HEK293T (cell line): ENCODE data around the gene FAM193A.

Source experiments
- BHLHE40 ChIP-seq: fragments of 450-650 bp; IDR thresholded peaks from 2 replicates; pipeline ENCODE4 v1.6.1; 2016; ENCODE audit warnings: mild to moderate bottlenecking, moderate library complexity, borderline replicate concordance
- FOXK2 ChIP-seq: fragments of 450-650 bp; IDR thresholded peaks from 2 replicates; pipeline ENCODE4 v1.6.1; 2016; ENCODE audit warnings: mild to moderate bottlenecking
- FOXM1 ChIP-seq: fragments of 450-650 bp; IDR thresholded peaks from 2 replicates; pipeline ENCODE4 v1.6.1; 2017; ENCODE audit warnings: mild to moderate bottlenecking, borderline replicate concordance
- LEF1 ChIP-seq: fragments of 450-650 bp; IDR thresholded peaks from 2 replicates; pipeline ENCODE4 v1.6.1; 2017; ENCODE audit warnings: mild to moderate bottlenecking, borderline replicate concordance
- SP1 ChIP-seq: fragments of 450-650 bp; IDR thresholded peaks from 2 replicates; pipeline ENCODE4 v1.6.1; 2017
- SUZ12 ChIP-seq: fragments of 450-650 bp; IDR thresholded peaks from 2 replicates; pipeline ENCODE4 v1.6.1; 2016; ENCODE audit warnings: mild to moderate bottlenecking

GRCh38 chr4:2516635-2517034 is 19.8 kb upstream of the FAM193A start:
- TF ChIP-seq FOXK2 (no peak), SP1 (no peak), LEF1 (no peak), FOXM1 (no peak), SUZ12 (no peak), BHLHE40 (no peak)
